ENCODE measurements around the gene USP54.

GRCh38 chr10:73559590-73559989 is 31.6 kb downstream of the USP54 start:
- TF ChIP-seq CTCF (conservative IDR thresholded peaks at IDR 0.05; ENCODE audit: low read length) (no peak), EZH2phosphoT487 (IDR thresholded peaks at IDR 0.05; ENCODE audit: borderline replicate concordance) (no peak)
